ENCODE data around the gene CDAN1. TPM values are rescaled to one million over a fixed set of nuclear protein-coding genes. Genes with fewer than 3 reads are reported as not detected.

The CDAN1 gene
- total RNA-seq, 4 donors from 2014 or later: 9.1 to 16.5 (median 10.7) TPM

GRCh38 chr15:42728972-42729371 is 8.0 kb downstream of the CDAN1 start:
- Histone ChIP-seq H3K36me3 (peaks cover 0 to 95% (median 0%) of the 10 kb centered on the region in 3 donors), H3K9me3 (no peaks in the 10 kb centered on the region), H3K4me1 (no peaks in the 10 kb centered on the region), H3K27me3 (no peaks in the 10 kb centered on the region), H3K27ac (no peak overlapping the region), H3K4me3 (no peak overlapping the region)
- no peak for TF ChIP-seq POLR2A (IDR thresholded peaks at IDR 0.05)
- TF ChIP-seq CTCF (IDR thresholded peaks at IDR 0.05): no peak
- no peak for DNase-seq

GRCh38 chr15:42728560-42728959 is 8.4 kb downstream of the CDAN1 start:
- no peak for DNase-seq
- Histone ChIP-seq H3K4me3 (no peak overlapping the region), H3K27me3 (no peaks in the 10 kb centered on the region), H3K9me3 (no peaks in the 10 kb centered on the region), H3K4me1 (no peaks in the 10 kb centered on the region), H3K36me3 (peaks cover 0 to 95% (median 0%) of the 10 kb centered on the region in 3 donors), H3K27ac (no peak overlapping the region)
- TF ChIP-seq POLR2A (IDR thresholded peaks at IDR 0.05) (no peak), CTCF (IDR thresholded peaks at IDR 0.05) (no peak)

- DNase-seq: no peak
- H3K27me3 ChIP-seq: no peaks in the 10 kb centered on the region
- no peak for TF ChIP-seq CTCF (IDR thresholded peaks at IDR 0.05)
- TF ChIP-seq POLR2A (IDR thresholded peaks at IDR 0.05): no peak
- peaks cover 0 to 98% (median 0%) of the 10 kb centered on the region in 3 donors for H3K36me3 ChIP-seq
- no peaks in the 10 kb centered on the region for H3K4me1 ChIP-seq
- no peak overlapping the region for H3K4me3 ChIP-seq
- H3K9me3 ChIP-seq: no peaks in the 10 kb centered on the region
- H3K27ac ChIP-seq: no peak overlapping the region
These were observed 9.1 kb downstream of the CDAN1 start for GRCh38 chr15:42727750-42728381.

- Histone ChIP-seq H3K27me3 (no peaks in the 10 kb centered on the region), H3K4me3 (no peak overlapping the region), H3K36me3 (peaks cover 0 to 93% (median 0%) of the 10 kb centered on the region in 3 donors), H3K4me1 (no peaks in the 10 kb centered on the region), H3K9me3 (no peaks in the 10 kb centered on the region), H3K27ac (no peak overlapping the region)
- no peak for TF ChIP-seq CTCF (IDR thresholded peaks at IDR 0.05)
- TF ChIP-seq POLR2A (IDR thresholded peaks at IDR 0.05): no peak
- no peak for DNase-seq
These were observed 10.8 kb downstream of the CDAN1 start for GRCh38 chr15:42726114-42726513.

GRCh38 chr15:42725331-42725903 is 11.5 kb downstream of the CDAN1 start:
- Histone ChIP-seq H3K4me1 (no peaks in the 10 kb centered on the region), H3K27me3 (no peaks in the 10 kb centered on the region), H3K36me3 (peaks cover 0 to 89% (median 0%) of the 10 kb centered on the region in 3 donors), H3K9me3 (no peaks in the 10 kb centered on the region), H3K4me3 (no peak overlapping the region), H3K27ac (no peak overlapping the region)
- DNase-seq: no peak
- no peak for TF ChIP-seq CTCF (IDR thresholded peaks at IDR 0.05)
- TF ChIP-seq POLR2A (IDR thresholded peaks at IDR 0.05): no peak
